ENCODE measurements around the gene NDUFC1.

GRCh38 chr4:139279760-139280620, 22.3 kb downstream of the NDUFC1 start, which contains the start of gene MGARP:
- TF ChIP-seq CTCF (IDR thresholded peaks at IDR 0.05): no peak
- no peak for TF ChIP-seq ZFX (IDR thresholded peaks at IDR 0.05; ENCODE audit: borderline replicate concordance)
